ENCODE data around the gene PTPRO. TPM values are rescaled to one million over a fixed set of nuclear protein-coding genes. Genes with fewer than 3 reads are reported as not detected.

The PTPRO gene
- polyA plus RNA-seq, 4 donors: 0.78 to 6.7 (median 1.3) TPM

GRCh38 chr12:15627995-15628945 is 306.0 kb downstream of the PTPRO start:
- no peak for FAIRE-seq
- WGBS, 3 donors: 57 to 70% (median 63%) methylated on average over 4 of the region's 4 CpGs
- no peak overlapping the region for H3K4me3 ChIP-seq (ENCODE audit: low read depth in 1 of 3, low read length in 3 of 3)
- H3K9me3 ChIP-seq (ENCODE audit: control insufficient read depth in 2 of 2, insufficient read depth in 1 of 2, low read depth in 1 of 2, low read length in 1 of 2): no peaks in the 10 kb centered on the region
- H3K36me3 ChIP-seq (ENCODE audit: control insufficient read depth in 3 of 3, insufficient read depth in 2 of 3, low read depth in 1 of 3, low read length in 3 of 3): peaks cover 0 to 13% (median 9%) of the 10 kb centered on the region in 3 donors
- H3K4me1 ChIP-seq (ENCODE audit: control insufficient read depth in 3 of 3, insufficient read depth in 2 of 3, low read depth in 1 of 3, low read length in 2 of 3): peaks cover 0 to 13% (median 0%) of the 10 kb centered on the region in 3 donors
- H3K27me3 ChIP-seq (ENCODE audit: control insufficient read depth in 3 of 3, insufficient read depth in 3 of 3, low read length in 3 of 3): no peaks in the 10 kb centered on the region
- peak in 1 of 2 donors; percentile 16 for DNase-seq
- H3K27ac ChIP-seq (ENCODE audit: low read depth in 1 of 3, low read length in 2 of 3): peak overlapping the region in 2 of 3 donors; percentile 52 to 75

GRCh38 chr12:15629108-15629507 is 306.8 kb downstream of the PTPRO start:
- H3K27me3 ChIP-seq (ENCODE audit: control insufficient read depth in 3 of 3, insufficient read depth in 3 of 3, low read length in 3 of 3): no peaks in the 10 kb centered on the region
- WGBS, 3 donors: 13 to 27% (median 26%) methylated on average over 5 of the region's 5 CpGs
- H3K9me3 ChIP-seq (ENCODE audit: control insufficient read depth in 2 of 2, insufficient read depth in 1 of 2, low read depth in 1 of 2, low read length in 1 of 2): no peaks in the 10 kb centered on the region
- DNase-seq: peak; percentile 81 to 88
- H3K36me3 ChIP-seq (ENCODE audit: control insufficient read depth in 3 of 3, insufficient read depth in 2 of 3, low read depth in 1 of 3, low read length in 3 of 3): peaks cover 0 to 14% (median 9%) of the 10 kb centered on the region in 3 donors
- FAIRE-seq: peak; percentile 81
- H3K27ac ChIP-seq (ENCODE audit: low read depth in 1 of 3, low read length in 2 of 3): peak overlapping the region in 2 of 3 donors; percentile 48 to 52
- no peak overlapping the region for H3K4me3 ChIP-seq (ENCODE audit: low read depth in 1 of 3, low read length in 3 of 3)
- peaks cover 0 to 13% (median 0%) of the 10 kb centered on the region in 3 donors for H3K4me1 ChIP-seq (ENCODE audit: control insufficient read depth in 3 of 3, insufficient read depth in 2 of 3, low read depth in 1 of 3, low read length in 2 of 3)

- WGBS, 3 donors: 58 to 69% (median 62%) methylated on average over 3 of the region's 3 CpGs
- Histone ChIP-seq H3K36me3 (ENCODE audit: control insufficient read depth in 3 of 3, insufficient read depth in 2 of 3, low read depth in 1 of 3, low read length in 3 of 3) (peaks cover 0 to 12% (median 9%) of the 10 kb centered on the region in 3 donors), H3K27me3 (ENCODE audit: control insufficient read depth in 3 of 3, insufficient read depth in 3 of 3, low read length in 3 of 3) (no peaks in the 10 kb centered on the region), H3K27ac (ENCODE audit: low read depth in 1 of 3, low read length in 2 of 3) (peak overlapping the region in 2 of 3 donors; percentile 45 to 52), H3K9me3 (ENCODE audit: control insufficient read depth in 2 of 2, insufficient read depth in 1 of 2, low read depth in 1 of 2, low read length in 1 of 2) (no peaks in the 10 kb centered on the region), H3K4me3 (ENCODE audit: low read depth in 1 of 3, low read length in 3 of 3) (no peak overlapping the region), H3K4me1 (ENCODE audit: control insufficient read depth in 3 of 3, insufficient read depth in 2 of 3, low read depth in 1 of 3, low read length in 2 of 3) (peaks cover 0 to 13% (median 0%) of the 10 kb centered on the region in 3 donors)
- DNase-seq (no peak), FAIRE-seq (no peak)
These were observed 307.5 kb downstream of the PTPRO start for GRCh38 chr12:15629761-15630160.

- Histone ChIP-seq H3K27me3 (ENCODE audit: control insufficient read depth in 3 of 3, insufficient read depth in 3 of 3, low read length in 3 of 3) (no peaks in the 10 kb centered on the region), H3K4me1 (ENCODE audit: control insufficient read depth in 3 of 3, insufficient read depth in 2 of 3, low read depth in 1 of 3, low read length in 2 of 3) (peaks cover 0 to 13% (median 0%) of the 10 kb centered on the region in 3 donors), H3K27ac (ENCODE audit: low read depth in 1 of 3, low read length in 2 of 3) (peak overlapping the region in 1 of 3 donors; percentile 4), H3K36me3 (ENCODE audit: control insufficient read depth in 3 of 3, insufficient read depth in 2 of 3, low read depth in 1 of 3, low read length in 3 of 3) (peaks cover 0 to 12% (median 9%) of the 10 kb centered on the region in 3 donors), H3K4me3 (ENCODE audit: low read depth in 1 of 3, low read length in 3 of 3) (no peak overlapping the region), H3K9me3 (ENCODE audit: control insufficient read depth in 2 of 2, insufficient read depth in 1 of 2, low read depth in 1 of 2, low read length in 1 of 2) (no peaks in the 10 kb centered on the region)
- WGBS, 3 donors: 58 to 66% (median 59%) methylated on average over 6 of the region's 6 CpGs
- peak; percentile 16 to 33 for DNase-seq
- FAIRE-seq: no peak
These were observed 308.9 kb downstream of the PTPRO start for GRCh38 chr12:15631007-15631715.

- no peak overlapping the region for H3K4me3 ChIP-seq (ENCODE audit: low read depth in 1 of 3, low read length in 3 of 3)
- FAIRE-seq (no peak), DNase-seq (no peak)
- H3K27me3 ChIP-seq (ENCODE audit: control insufficient read depth in 3 of 3, insufficient read depth in 3 of 3, low read length in 3 of 3): no peaks in the 10 kb centered on the region
- peaks cover 0 to 14% (median 7%) of the 10 kb centered on the region in 3 donors for H3K36me3 ChIP-seq (ENCODE audit: control insufficient read depth in 3 of 3, insufficient read depth in 2 of 3, low read depth in 1 of 3, low read length in 3 of 3)
- peaks cover 0 to 13% (median 0%) of the 10 kb centered on the region in 3 donors for H3K4me1 ChIP-seq (ENCODE audit: control insufficient read depth in 3 of 3, insufficient read depth in 2 of 3, low read depth in 1 of 3, low read length in 2 of 3)
- no peaks in the 10 kb centered on the region for H3K9me3 ChIP-seq (ENCODE audit: control insufficient read depth in 2 of 2, insufficient read depth in 1 of 2, low read depth in 1 of 2, low read length in 1 of 2)
- H3K27ac ChIP-seq (ENCODE audit: low read depth in 1 of 3, low read length in 2 of 3): peak overlapping the region in 1 of 3 donors; percentile 16
- 93 to 97% (median 94%) methylated on average over 4 of the region's 4 CpGs for WGBS, 3 donors
These were observed 310.4 kb downstream of the PTPRO start for GRCh38 chr12:15632708-15633107.

GRCh38 chr12:15633201-15633600 is 310.9 kb downstream of the PTPRO start:
- Histone ChIP-seq H3K36me3 (ENCODE audit: control insufficient read depth in 3 of 3, insufficient read depth in 2 of 3, low read depth in 1 of 3, low read length in 3 of 3) (peaks cover 0 to 14% (median 7%) of the 10 kb centered on the region in 3 donors), H3K9me3 (ENCODE audit: control insufficient read depth in 2 of 2, insufficient read depth in 1 of 2, low read depth in 1 of 2, low read length in 1 of 2) (no peaks in the 10 kb centered on the region), H3K27ac (ENCODE audit: low read depth in 1 of 3, low read length in 2 of 3) (no peak overlapping the region), H3K4me3 (ENCODE audit: low read depth in 1 of 3, low read length in 3 of 3) (no peak overlapping the region), H3K4me1 (ENCODE audit: control insufficient read depth in 3 of 3, insufficient read depth in 2 of 3, low read depth in 1 of 3, low read length in 2 of 3) (peaks cover 0 to 12% (median 0%) of the 10 kb centered on the region in 3 donors), H3K27me3 (ENCODE audit: control insufficient read depth in 3 of 3, insufficient read depth in 3 of 3, low read length in 3 of 3) (no peaks in the 10 kb centered on the region)
- 84 to 90% (median 87%) methylated on average over 1 of the region's 1 CpG for WGBS, 3 donors
- DNase-seq (no peak), FAIRE-seq (no peak)

GRCh38 chr12:15634010-15634683 is 311.8 kb downstream of the PTPRO start:
- H3K36me3 ChIP-seq (ENCODE audit: control insufficient read depth in 3 of 3, insufficient read depth in 2 of 3, low read depth in 1 of 3, low read length in 3 of 3): peaks cover 0 to 14% (median 7%) of the 10 kb centered on the region in 3 donors
- no peak overlapping the region for H3K4me3 ChIP-seq (ENCODE audit: low read depth in 1 of 3, low read length in 3 of 3)
- peaks cover 0 to 7% (median 0%) of the 10 kb centered on the region in 3 donors for H3K4me1 ChIP-seq (ENCODE audit: control insufficient read depth in 3 of 3, insufficient read depth in 2 of 3, low read depth in 1 of 3, low read length in 2 of 3)
- FAIRE-seq (no peak), DNase-seq (no peak)
- no peak overlapping the region for H3K27ac ChIP-seq (ENCODE audit: low read depth in 1 of 3, low read length in 2 of 3)
- no peaks in the 10 kb centered on the region for H3K9me3 ChIP-seq (ENCODE audit: control insufficient read depth in 2 of 2, insufficient read depth in 1 of 2, low read depth in 1 of 2, low read length in 1 of 2)
- H3K27me3 ChIP-seq (ENCODE audit: control insufficient read depth in 3 of 3, insufficient read depth in 3 of 3, low read length in 3 of 3): no peaks in the 10 kb centered on the region
- WGBS, 3 donors: 84 to 89% (median 86%) methylated on average over 4 of the region's 4 CpGs
